Activated T-helper 1 cell treated with Interleukin-2 at 50 U/mL for 16 hours (primary cell): Measurements from ENCODE around the gene BCAS2.

Source experiments
- DNase-seq: peaks from one replicate; pipeline ENCODE4 v3.0.0-alpha.2; 2020; ENCODE audit warnings: low read depth

Gene BCAS2

DNA sequence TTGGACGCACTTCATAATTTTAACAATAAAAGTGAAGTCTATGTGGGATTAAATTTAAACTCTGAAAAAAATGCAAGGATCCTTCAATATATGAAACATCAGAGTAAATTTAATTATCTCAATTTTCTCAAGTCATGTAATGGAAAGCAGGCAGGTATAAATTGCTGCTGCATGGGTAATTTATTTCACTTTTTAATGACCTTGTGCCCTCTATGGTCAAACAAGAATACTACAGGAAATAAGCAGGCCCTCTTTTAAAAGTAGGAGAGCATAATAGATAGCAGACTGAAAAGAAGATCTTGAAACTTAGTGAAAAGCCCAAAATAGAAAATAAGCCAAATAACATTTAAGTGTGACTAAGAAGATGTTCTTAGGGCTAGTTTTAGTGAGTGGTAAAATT is 22.9 kb downstream of the BCAS2 start:
- no peak for DNase-seq

GRCh38 chr1:114554577-114554976 is 26.8 kb downstream of the BCAS2 start:
- DNase-seq: no peak

- DNase-seq: no peak
Measured at GRCh38 chr1:114552106-114552639, 29.2 kb downstream of the BCAS2 start.

- no peak for DNase-seq
Measured at GRCh38 chr1:114551400-114551799, 30.0 kb downstream of the BCAS2 start.

DNA sequence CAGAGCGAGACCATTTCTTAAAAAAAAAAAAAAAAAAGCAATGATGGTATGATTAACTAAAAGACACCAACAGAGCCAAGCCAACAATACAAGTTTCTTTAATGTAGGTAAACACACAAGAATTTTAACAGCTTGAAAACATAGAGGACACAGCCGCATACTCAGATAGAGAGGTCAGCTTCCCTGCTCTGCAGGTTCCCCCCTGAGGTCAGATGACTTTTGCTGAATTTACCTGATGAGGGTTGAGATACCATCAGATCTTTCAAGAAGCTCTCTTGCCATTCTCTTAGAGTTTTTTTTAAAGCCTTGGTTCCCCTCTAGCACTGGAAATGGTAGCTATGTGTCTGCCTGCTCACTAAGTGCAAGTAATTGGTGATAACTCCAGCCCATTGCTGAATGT is 31.1 kb downstream of the BCAS2 start:
- no peak for DNase-seq

- DNase-seq: no peak
Measured at GRCh38 chr1:114549137-114549536, 32.3 kb downstream of the BCAS2 start.

DNA sequence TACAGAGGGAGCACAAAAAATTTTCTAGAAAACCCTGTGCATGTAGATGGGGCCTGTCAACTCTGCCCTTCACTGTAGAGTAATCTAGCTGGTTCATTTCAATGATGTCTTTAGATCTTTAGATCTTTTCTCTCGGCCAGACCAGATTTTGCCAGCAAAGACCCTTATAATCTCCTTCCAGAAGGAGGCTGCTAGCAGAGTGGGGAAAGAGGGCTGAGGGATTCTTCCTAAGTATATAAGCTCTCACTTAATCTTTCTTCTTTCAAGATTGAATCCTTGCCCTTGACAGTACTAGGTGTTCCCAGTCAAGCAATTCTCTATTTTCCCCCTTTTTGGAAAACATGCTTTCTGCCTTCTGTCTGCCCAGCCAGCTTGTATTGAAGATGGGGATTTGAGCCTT is 34.3 kb downstream of the BCAS2 start:
- DNase-seq: no peak

DNA sequence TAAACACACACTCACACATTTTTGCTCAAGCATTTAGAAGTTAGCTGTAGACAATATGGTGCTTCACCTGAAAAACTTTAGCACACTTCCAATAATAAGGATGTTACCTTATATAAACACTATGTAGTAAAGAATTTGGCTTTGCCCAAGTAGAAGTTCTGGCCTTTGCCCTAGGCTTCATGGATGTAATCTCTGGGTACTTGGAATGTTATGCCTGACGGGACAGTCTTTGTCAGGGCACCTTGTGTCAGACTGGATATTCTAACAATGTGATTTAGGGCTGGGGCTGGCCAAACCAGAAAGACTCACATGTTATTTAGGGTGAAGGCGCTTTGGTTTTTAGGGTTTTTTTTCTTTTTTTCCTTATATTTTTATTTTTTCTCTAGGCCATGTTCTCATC is 35.6 kb downstream of the BCAS2 start:
- DNase-seq: no peak

- DNase-seq: no peak
Measured at GRCh38 chr1:114545315-114545714, 36.1 kb downstream of the BCAS2 start.

GRCh38 chr1:114540821-114541220 is 40.6 kb downstream of the BCAS2 start:
- no peak for DNase-seq

DNA sequence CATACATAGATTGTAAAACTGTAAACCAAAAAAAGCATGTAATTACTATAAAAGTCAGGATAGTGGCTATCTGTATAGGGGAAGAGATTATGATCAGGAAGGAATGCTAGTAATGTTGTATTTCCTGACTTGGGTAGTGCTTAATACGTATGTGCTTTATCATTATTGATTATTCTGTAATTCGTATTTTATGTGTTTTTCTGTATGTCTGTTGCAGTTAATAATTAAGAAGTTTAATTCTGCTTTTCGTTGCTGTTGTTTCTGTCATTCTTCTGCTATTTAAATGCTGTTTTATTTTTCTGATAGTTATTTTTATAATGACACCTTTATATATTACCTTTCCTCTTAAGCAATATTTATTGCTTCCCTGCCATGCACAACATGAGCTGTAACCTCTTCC is 41.1 kb downstream of the BCAS2 start:
- DNase-seq: no peak

GRCh38 chr1:114536043-114536442 is 45.4 kb downstream of the BCAS2 start:
- no peak for DNase-seq

GRCh38 chr1:114535401-114535800 is 46.0 kb downstream of the BCAS2 start:
- DNase-seq: no peak

DNA sequence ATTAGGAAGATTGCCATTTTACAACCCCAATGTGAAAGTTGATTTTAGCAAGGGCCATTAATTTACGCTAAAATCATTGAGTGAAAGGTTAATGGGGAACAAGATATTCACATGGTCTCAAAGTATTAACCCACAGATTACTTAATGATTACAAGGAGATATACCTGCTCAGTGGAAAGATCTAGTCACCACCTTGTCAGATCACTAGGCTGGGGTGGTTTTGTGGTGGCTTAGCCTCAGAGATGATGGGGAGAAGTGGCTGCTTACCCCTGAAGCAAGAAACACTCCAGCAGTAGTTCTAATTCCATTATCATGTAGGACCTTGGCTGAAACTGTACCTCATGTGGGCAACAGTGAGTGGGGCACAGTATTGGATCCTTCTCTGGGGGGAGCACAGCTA is 50.3 kb downstream of the BCAS2 start:
- DNase-seq: no peak

DNA sequence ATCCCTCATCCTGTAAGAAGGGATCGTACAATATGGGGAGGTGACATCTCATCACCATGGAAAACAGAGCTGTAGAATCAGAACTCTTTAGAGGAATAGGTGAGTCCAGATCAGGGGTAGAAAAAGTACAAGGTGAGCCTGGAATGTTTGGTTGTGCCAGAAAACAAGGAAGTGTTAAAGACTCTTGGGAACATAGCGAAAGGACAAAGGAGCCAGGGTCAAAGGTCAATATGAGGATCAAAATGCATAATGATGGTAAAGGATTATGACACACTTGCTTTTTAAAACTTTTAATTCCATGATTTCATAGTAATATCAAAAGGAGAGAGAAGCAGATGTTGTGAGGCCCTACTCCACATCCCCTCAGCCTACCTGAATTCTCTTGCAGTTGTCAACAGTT is 51.2 kb downstream of the BCAS2 start:
- DNase-seq: no peak

DNA sequence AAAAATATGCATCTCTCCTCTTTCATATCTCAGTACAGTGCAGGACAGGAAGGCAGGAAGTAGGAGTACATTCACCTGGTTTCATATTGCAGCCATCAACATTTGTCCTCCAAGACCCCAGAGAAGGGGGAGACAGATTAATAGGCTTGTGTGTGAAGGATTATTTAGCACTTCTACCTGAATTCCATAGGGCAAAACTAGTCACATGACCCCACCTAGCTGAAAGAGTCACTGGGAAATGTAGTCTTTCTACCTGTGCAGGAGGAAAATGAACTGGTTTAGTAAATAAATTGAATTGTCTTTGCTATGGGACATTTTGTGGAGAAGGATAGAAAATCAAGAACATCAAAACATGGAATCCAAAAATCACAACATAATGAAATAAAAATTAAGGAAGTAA is 56.5 kb downstream of the BCAS2 start:
- no peak for DNase-seq

DNA sequence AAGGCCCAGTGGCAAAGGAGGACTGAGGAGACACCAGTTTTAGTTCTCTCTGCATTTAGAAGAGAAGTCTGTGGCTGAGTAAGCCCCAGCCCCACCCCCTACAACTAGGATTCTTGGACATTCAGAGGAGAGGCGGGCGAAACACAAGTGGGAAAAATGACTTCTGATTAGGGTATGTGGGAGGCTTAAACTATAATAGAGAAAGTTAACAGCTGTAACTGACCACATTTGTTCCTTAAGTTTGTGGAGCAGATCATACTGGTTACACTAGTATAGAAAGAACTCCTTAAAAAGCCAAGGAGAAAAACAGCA is 59.2 kb downstream of the BCAS2 start:
- DNase-seq: no peak

GRCh38 chr1:114521396-114522263 is 59.8 kb downstream of the BCAS2 start:
- DNase-seq: no peak
